HepG2 (cell line): ENCODE measurements around the gene SULT1E1. TPM values are rescaled to one million over a fixed set of nuclear protein-coding genes. Genes with fewer than 3 reads are reported as not detected.

Source experiments
- ATAC-seq: fragments of 200-7000 bp; cut with Tn5 transposase; 3 replicates; pipeline ENCODE4 v1.9.1; 2020; ENCODE audit warnings: mild to moderate bottlenecking, moderate library complexity
- BruUV-seq: library from RNA; stranded (reverse); fragments of 400-500 nt; replicated peaks from 2 replicates; lab custom pipeline; 2021; lab: Mats Ljungman, UMichigan
- CTCF ChIA-PET: fragments of 300-600 bp; formaldehyde crosslinking; extraction: SDS; loops from one replicate; lab custom pipeline; 2021; ENCODE audit warnings: low total read pairs, inconsistent platforms, low intra/inter-chr PET ratio; lab: Yijun Ruan, JAX
- POLR2A ChIA-PET: fragments of 350-600 bp; sonication (Branson Sonifier 250); formaldehyde crosslinking; loops from one replicate; lab custom pipeline; 2020; ENCODE audit warnings: antibody characterized with exemption, inconsistent platforms; lab: Yijun Ruan, JAX
- DNase-seq: peaks from one replicate; pipeline ENCODE4 v3.0.0-alpha.2; 2015; ENCODE audit warnings: low spot score
- FAIRE-seq: peaks from 3 replicates; lab custom pipeline; 2011; peaks lifted over from hg19 to GRCh38; lab: Jason Lieb, UNC
- H2AFZ ChIP-seq: one replicate; pipeline ENCODE4 v1.6.1; 2011; ENCODE audit warnings: low read length, inconsistent platforms
- H3K27ac ChIP-seq: fragments of 300-600 bp; 3 replicates; pipeline ENCODE4 v1.8.0; 2011; ENCODE audit warnings: mixed run types, mild to moderate bottlenecking, mixed read lengths, low read length, inconsistent platforms; ENCODE audit not compliant: insufficient read depth; ENCODE audit errors: extremely low read length
- H3K27me3 ChIP-seq, 2 experiments: fragments of 200-600 bp in 1 of 2; 2 replicates in 1 of 2; 3 replicates in 1 of 2; pipeline versions ENCODE4 v1.6.0 to v1.8.0; 2011; ENCODE audit warnings: low read length in 2 of 2, mild to moderate bottlenecking in 2 of 2, moderate library complexity in 2 of 2, inconsistent platforms in 1 of 2; ENCODE audit not compliant: insufficient read depth in 2 of 2, control insufficient read depth in 1 of 2
- H3K36me3 ChIP-seq, 2 experiments: fragments of 200-600 bp in 1 of 2; replicated peaks in 1 of 2; 2 replicates in 1 of 2; 3 replicates in 1 of 2; pipeline versions ENCODE4 v1.5.1 to v1.8.0; 2011; ENCODE audit warnings: low read length in 2 of 2, inconsistent platforms in 1 of 2; ENCODE audit not compliant: insufficient read depth in 2 of 2, control insufficient read depth in 1 of 2
- H3K4me1 ChIP-seq: 2 replicates; pipeline ENCODE4 v1.5.1; 2012; ENCODE audit warnings: low read length, inconsistent platforms; ENCODE audit not compliant: insufficient read depth
- H3K4me2 ChIP-seq: 2 replicates; pipeline ENCODE4 v1.6.0; 2011; ENCODE audit warnings: low read depth, low read length, inconsistent platforms
- H3K4me3 ChIP-seq, 3 experiments: fragments of 200-600 bp in 1 of 3; sonication (generic), shearing (Covaris generic) in 1 of 3; replicated peaks in 1 of 3; 2 replicates each; pipeline ENCODE4 v1.5.1; 2011 to 2016; ENCODE audit warnings: low read length in 3 of 3, inconsistent platforms in 2 of 3, low read depth in 2 of 3, mild to moderate bottlenecking in 2 of 3, control low read depth in 1 of 3, mixed read lengths in 1 of 3; ENCODE audit not compliant: insufficient read depth in 1 of 3
- H3K79me2 ChIP-seq: one replicate; pipeline ENCODE4 v1.6.1; 2011; ENCODE audit warnings: low read length, inconsistent platforms; ENCODE audit not compliant: insufficient read depth
- H3K9ac ChIP-seq: 2 replicates; pipeline ENCODE4 v1.6.0; 2011; ENCODE audit warnings: mild to moderate bottlenecking, low read depth, low read length, inconsistent platforms; ENCODE audit not compliant: insufficient read depth
- H3K9me3 ChIP-seq: 2 replicates; pipeline ENCODE4 v1.5.1; 2012; ENCODE audit warnings: mild to moderate bottlenecking, low read length
- H4K20me1 ChIP-seq: 2 replicates; pipeline ENCODE4 v1.6.0; 2011; ENCODE audit warnings: inconsistent platforms, mild to moderate bottlenecking, low read length, moderate library complexity; ENCODE audit not compliant: insufficient read depth
- DNMT3B ChIP-seq: conservative IDR thresholded peaks from 2 replicates; pipeline ENCODE4 v1.6.1; 2016; ENCODE audit warnings: missing biosample characterization, control low read depth
- GZF1 ChIP-seq: sonication (generic); formaldehyde crosslinking; IDR thresholded peaks from 2 replicates; pipeline ENCODE4 v1.5.1; 2020; ENCODE audit warnings: mild to moderate bottlenecking, missing genetic modification reagents
- HNRNPL ChIP-seq: fragments of 200-400 bp; formaldehyde crosslinking; IDR thresholded peaks from 2 replicates; pipeline ENCODE4 v1.6.1; 2017; ENCODE audit warnings: mild to moderate bottlenecking, low read depth, low read length
- KDM3A ChIP-seq: IDR thresholded peaks from 2 replicates; pipeline ENCODE4 v1.6.1; 2018; ENCODE audit warnings: low read depth, missing compliant biosample characterization
- KDM4B ChIP-seq: sonication (generic); formaldehyde crosslinking; IDR thresholded peaks from 2 replicates; pipeline ENCODE4 v1.4.0; 2020; ENCODE audit warnings: missing genetic modification reagents
- PHB2 ChIP-seq: fragments of 450-650 bp; IDR thresholded peaks from 2 replicates; pipeline ENCODE4 v1.6.1; 2018; ENCODE audit not compliant: partially characterized antibody
- POGZ ChIP-seq: sonication (generic); formaldehyde crosslinking; IDR thresholded peaks from 2 replicates; pipeline ENCODE4 v1.4.0; 2020; ENCODE audit warnings: mild to moderate bottlenecking, missing genetic modification reagents
- RAD21 ChIP-seq: fragments of 450-650 bp; formaldehyde crosslinking; IDR thresholded peaks from 2 replicates; pipeline ENCODE4 v1.5.0; 2020; ENCODE audit warnings: mild to moderate bottlenecking
- ZNF121 ChIP-seq: sonication (generic); formaldehyde crosslinking; IDR thresholded peaks from 2 replicates; pipeline ENCODE4 v1.5.0; 2020; ENCODE audit warnings: mild to moderate bottlenecking, missing genetic modification reagents
- ZNF136 ChIP-seq: sonication (generic); formaldehyde crosslinking; IDR thresholded peaks from 2 replicates; pipeline ENCODE4 v1.8.1; 2022; ENCODE audit warnings: low read depth, mild to moderate bottlenecking, moderate library complexity, missing genetic modification reagents
- ZNF337 ChIP-seq: sonication (generic); formaldehyde crosslinking; IDR thresholded peaks from 2 replicates; pipeline ENCODE4 v1.5.1; 2020; ENCODE audit warnings: missing genetic modification reagents, low read depth, mild to moderate bottlenecking, borderline replicate concordance
- ZNF33A ChIP-seq: sonication (generic); formaldehyde crosslinking; IDR thresholded peaks from 2 replicates; pipeline ENCODE4 v1.5.1; 2020; ENCODE audit warnings: missing genetic modification reagents, mild to moderate bottlenecking, moderate library complexity, borderline replicate concordance
- ZNF547 ChIP-seq: sonication (generic); formaldehyde crosslinking; IDR thresholded peaks from 2 replicates; pipeline ENCODE4 v1.5.1; 2020; ENCODE audit warnings: mild to moderate bottlenecking, missing genetic modification reagents
- WGBS: methylation state at CpG from one replicate; pipeline ENCODE4 v1.1.6; 2017; ENCODE audit warnings: low lambda C conversion rate; 5-methylcytosine and 5-hydroxymethylcytosine counted together
- in situ Hi-C: cut with HindIII; loops from 2 replicates; pipeline ENCODE4 v1.10.0; 2017; ENCODE audit warnings: low pct_unique_long_range_greater_than_20kb; ENCODE audit not compliant: extremely low pct_ligation_motif_present
- intact Hi-C: fragments of 100-400 bp; cut with micrococcal nuclease; formaldehyde crosslinking; loops from one replicate; pipeline ENCODE4 v1.10.0; 2022; ENCODE audit not compliant: unreplicated experiment
- polyA plus RNA-seq, 8 experiments: library from polyadenylated mRNA; depleted of rRNA in 3 of 8; stranded (reverse) in 7 of 8; unstranded in 1 of 8; fragments of >200 nt; fragmentation: Illumina TruSeq in 4 of 8; extraction: Trizol in 4 of 8; gene quantifications; 2 replicates each; pipeline versions ENCODE4 v1.2.1 to v1.2.3, GENCODE V29; 2011 to 2016; ENCODE audit warnings: low read depth in 4 of 8, missing spikeins in 1 of 8, mixed read lengths in 1 of 8; ENCODE audit not compliant: insufficient read depth in 1 of 8
- total RNA-seq, 5 experiments: library from RNA; depleted of rRNA; stranded (reverse); fragments of >200 nt; fragmentation: Illumina TruSeq; extraction: Trizol; gene quantifications; 2 replicates each; pipeline ENCODE4 v1.2.3, GENCODE V29; 2016; ENCODE audit warnings: low read depth in 1 of 5
- TF ChIP-seq, protein P1 (sequence below): IDR thresholded peaks from 2 replicates; pipeline ENCODE4 v1.6.1; 2016; ENCODE audit warnings: low read depth
- TF ChIP-seq, protein P2 (sequence below): sonication (generic); formaldehyde crosslinking; IDR thresholded peaks from 2 replicates; pipeline ENCODE4 v1.4.0; 2020; ENCODE audit warnings: missing genetic modification reagents
- TF ChIP-seq, protein P3 (sequence below): sonication (generic); formaldehyde crosslinking; IDR thresholded peaks from 2 replicates; pipeline ENCODE4 v1.9.0; 2021; ENCODE audit warnings: missing genetic modification reagents, mild to moderate bottlenecking, borderline replicate concordance

The SULT1E1 gene
- total and polyA plus RNA-seq, 2 of the 13 experiments (the other 11 are each of a cell fraction or from before 2014, with no cell fraction given) = 1.7 to 3.9 TPM

DNA sequence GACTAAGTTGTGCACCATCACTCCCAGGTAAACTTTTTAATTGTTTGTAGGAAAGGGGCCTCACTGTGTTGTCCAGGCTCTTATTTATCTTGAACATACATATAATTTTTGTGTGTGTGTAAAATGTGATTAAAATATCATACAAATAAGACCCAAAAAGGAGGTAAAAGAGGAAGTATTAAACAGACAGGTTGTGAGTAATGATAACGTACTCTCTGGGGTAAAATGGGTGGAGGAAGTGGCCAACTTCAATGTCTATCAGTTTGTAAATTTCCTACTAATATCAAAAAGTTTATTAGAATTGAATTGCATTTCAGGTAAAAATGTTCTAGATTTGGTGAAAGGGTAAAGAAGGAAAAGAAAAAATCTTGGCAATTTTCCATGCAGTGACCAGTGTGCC, 48.8 kb downstream of the SULT1E1 start:
- no peak for FAIRE-seq
- Histone ChIP-seq H3K27me3 (no peaks in the 10 kb centered on the region), H2AFZ (no peak overlapping the region), H3K4me2 (no peak overlapping the region), H3K36me3 (no peaks in the 10 kb centered on the region), H3K79me2 (no peaks in the 10 kb centered on the region), H4K20me1 (no peaks in the 10 kb centered on the region), H3K4me1 (peaks cover 7% of the 10 kb centered on the region), H3K9ac (no peak overlapping the region), H3K9me3 (peaks cover 12% of the 10 kb centered on the region; the same call in 1 of the 2 replicates), H3K4me3 (no peak overlapping the region), H3K27ac (no peak overlapping the region)
- intact Hi-C loops = no loop called here
- WGBS = 95% methylated on average over 1 of the region's 1 CpG
- ChIA-PET CTCF (no interaction called here), POLR2A (no interaction called here)
- in situ Hi-C loops = no loop called here
- ATAC-seq = no peak
- no TSS peak for BruUV-seq
- DNase-seq = no peak
- TF ChIP-seq ZNF337 (CRISPR knock-in tag) (no peak), HNRNPL (no peak), GZF1 (CRISPR knock-in tag) (no peak), KDM3A (CRISPR knock-in tag) (no peak), PHB2 (no peak), ZNF547 (CRISPR knock-in tag) (no peak), ZNF136 (no peak), KDM4B (no peak), DNMT3B (no peak), ZNF33A (CRISPR knock-in tag) (no peak), POGZ (CRISPR knock-in tag) (no peak), RAD21 (CRISPR knock-in tag) (no peak), ZNF121 (CRISPR knock-in tag) (no peak)
- TF ChIP-seq, protein P1, sequence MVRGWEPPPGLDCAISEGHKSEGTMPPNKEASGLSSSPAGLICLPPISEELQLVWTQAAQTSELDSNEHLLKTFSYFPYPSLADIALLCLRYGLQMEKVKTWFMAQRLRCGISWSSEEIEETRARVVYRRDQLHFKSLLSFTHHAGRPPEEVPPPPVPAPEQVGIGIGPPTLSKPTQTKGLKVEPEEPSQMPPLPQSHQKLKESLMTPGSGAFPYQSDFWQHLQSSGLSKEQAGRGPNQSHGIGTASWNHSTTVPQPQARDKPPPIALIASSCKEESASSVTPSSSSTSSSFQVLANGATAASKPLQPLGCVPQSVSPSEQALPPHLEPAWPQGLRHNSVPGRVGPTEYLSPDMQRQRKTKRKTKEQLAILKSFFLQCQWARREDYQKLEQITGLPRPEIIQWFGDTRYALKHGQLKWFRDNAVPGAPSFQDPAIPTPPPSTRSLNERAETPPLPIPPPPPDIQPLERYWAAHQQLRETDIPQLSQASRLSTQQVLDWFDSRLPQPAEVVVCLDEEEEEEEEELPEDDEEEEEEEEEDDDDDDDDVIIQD = no peak
- TF ChIP-seq, protein P2, sequence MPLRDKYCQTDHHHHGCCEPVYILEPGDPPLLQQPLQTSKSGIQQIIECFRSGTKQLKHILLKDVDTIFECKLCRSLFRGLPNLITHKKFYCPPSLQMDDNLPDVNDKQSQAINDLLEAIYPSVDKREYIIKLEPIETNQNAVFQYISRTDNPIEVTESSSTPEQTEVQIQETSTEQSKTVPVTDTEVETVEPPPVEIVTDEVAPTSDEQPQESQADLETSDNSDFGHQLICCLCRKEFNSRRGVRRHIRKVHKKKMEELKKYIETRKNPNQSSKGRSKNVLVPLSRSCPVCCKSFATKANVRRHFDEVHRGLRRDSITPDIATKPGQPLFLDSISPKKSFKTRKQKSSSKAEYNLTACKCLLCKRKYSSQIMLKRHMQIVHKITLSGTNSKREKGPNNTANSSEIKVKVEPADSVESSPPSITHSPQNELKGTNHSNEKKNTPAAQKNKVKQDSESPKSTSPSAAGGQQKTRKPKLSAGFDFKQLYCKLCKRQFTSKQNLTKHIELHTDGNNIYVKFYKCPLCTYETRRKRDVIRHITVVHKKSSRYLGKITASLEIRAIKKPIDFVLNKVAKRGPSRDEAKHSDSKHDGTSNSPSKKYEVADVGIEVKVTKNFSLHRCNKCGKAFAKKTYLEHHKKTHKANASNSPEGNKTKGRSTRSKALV (CRISPR knock-in tag) = no peak
- TF ChIP-seq, protein P3, sequence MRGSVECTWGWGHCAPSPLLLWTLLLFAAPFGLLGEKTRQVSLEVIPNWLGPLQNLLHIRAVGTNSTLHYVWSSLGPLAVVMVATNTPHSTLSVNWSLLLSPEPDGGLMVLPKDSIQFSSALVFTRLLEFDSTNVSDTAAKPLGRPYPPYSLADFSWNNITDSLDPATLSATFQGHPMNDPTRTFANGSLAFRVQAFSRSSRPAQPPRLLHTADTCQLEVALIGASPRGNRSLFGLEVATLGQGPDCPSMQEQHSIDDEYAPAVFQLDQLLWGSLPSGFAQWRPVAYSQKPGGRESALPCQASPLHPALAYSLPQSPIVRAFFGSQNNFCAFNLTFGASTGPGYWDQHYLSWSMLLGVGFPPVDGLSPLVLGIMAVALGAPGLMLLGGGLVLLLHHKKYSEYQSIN = no peak
